Neural progenitor cell (in vitro differentiated cells): ENCODE measurements around the gene B3GNT4. TPM values are rescaled to one million over a fixed set of nuclear protein-coding genes. Genes with fewer than 3 reads are reported as not detected.

Experiments
- DNase-seq: peaks from one replicate; pipeline ENCODE4 v3.0.0-alpha.2; 2016; ENCODE audit warnings: low spot score
- H2AFZ ChIP-seq: fragments of 200-600 bp; sonication (generic); replicated peaks from 2 replicates; pipeline ENCODE4 v1.6.1; 2016; ENCODE audit warnings: antibody characterized with exemption
- H3F3A ChIP-seq: fragments of 200-600 bp; sonication (generic); 2 replicates; pipeline ENCODE4 v1.6.1; 2016; ENCODE audit warnings: antibody characterized with exemption, low read depth
- H3K27ac ChIP-seq: fragments of 200-600 bp; sonication (generic); 2 replicates; pipeline ENCODE4 v1.5.1; 2016; ENCODE audit warnings: mild to moderate bottlenecking
- H3K27me3 ChIP-seq: fragments of 200-600 bp; sonication (generic); 2 replicates; pipeline ENCODE4 v1.6.1; 2016; ENCODE audit warnings: mild to moderate bottlenecking, moderate library complexity
- H3K36me3 ChIP-seq: fragments of 200-600 bp; sonication (generic); 2 replicates; pipeline ENCODE4 v1.5.1; 2016
- H3K4me1 ChIP-seq: fragments of 200-600 bp; sonication (generic); 2 replicates; pipeline ENCODE4 v1.6.1; 2016; ENCODE audit warnings: mixed run types
- H3K4me2 ChIP-seq: fragments of 200-600 bp; sonication (generic); 2 replicates; pipeline ENCODE4 v1.6.1; 2016
- H3K4me3 ChIP-seq: fragments of 200-600 bp; sonication (generic); 2 replicates; pipeline ENCODE4 v1.5.1; 2016
- H3K79me2 ChIP-seq: fragments of 200-600 bp; sonication (generic); 2 replicates; pipeline ENCODE4 v1.6.1; 2016; ENCODE audit warnings: low read depth
- H3K9ac ChIP-seq: fragments of 200-600 bp; sonication (generic); 2 replicates; pipeline ENCODE4 v1.6.1; 2016
- H3K9me3 ChIP-seq: fragments of 200-600 bp; sonication (generic); 2 replicates; pipeline ENCODE4 v1.5.1; 2016; ENCODE audit warnings: low read depth
- H4K20me1 ChIP-seq: fragments of 200-600 bp; sonication (generic); 2 replicates; pipeline ENCODE4 v1.6.1; 2016; ENCODE audit warnings: low read depth
- H3K27ac Mint-ChIP-seq: 3 replicates; pipeline ENCODE4 v1.8.0; 2021; ENCODE audit warnings: mixed read lengths
- H3K27me3 Mint-ChIP-seq: 2 replicates; pipeline ENCODE4 v1.8.0; 2022; ENCODE audit warnings: low read depth, mild to moderate bottlenecking, inconsistent platforms, moderate library complexity, mixed read lengths; ENCODE audit not compliant: insufficient read depth
- H3K36me3 Mint-ChIP-seq: 3 replicates; pipeline ENCODE4 v1.8.0; 2021; ENCODE audit warnings: mixed read lengths
- H3K4me1 Mint-ChIP-seq: 3 replicates; pipeline ENCODE4 v1.8.0; 2021; ENCODE audit warnings: mixed read lengths
- H3K4me3 Mint-ChIP-seq: 3 replicates; pipeline ENCODE4 v1.8.0; 2021; ENCODE audit warnings: mild to moderate bottlenecking, moderate library complexity, mixed read lengths
- H3K9me3 Mint-ChIP-seq: 3 replicates; pipeline ENCODE4 v1.8.0; 2020; ENCODE audit warnings: mixed read lengths
- EZH2 ChIP-seq: fragments of 200-600 bp; sonication (generic); IDR thresholded peaks from 2 replicates; pipeline ENCODE4 v1.6.1; 2017; ENCODE audit warnings: antibody characterized with exemption, mild to moderate bottlenecking, moderate library complexity
- EZH2phosphoT487 ChIP-seq: fragments of 200-600 bp; sonication (generic); IDR thresholded peaks from 2 replicates; pipeline ENCODE4 v1.6.1; 2017; ENCODE audit warnings: antibody characterized with exemption
- total RNA-seq: library from RNA; depleted of rRNA; stranded (reverse); fragments of >200 nt; gene quantifications from 2 replicates; pipeline ENCODE4 v1.2.3, GENCODE V29; 2015; ENCODE audit warnings: low replicate concordance
- TF ChIP-seq, protein P1 (sequence below): fragments of 200-600 bp; sonication (generic); IDR thresholded peaks from 2 replicates; pipeline ENCODE4 v1.5.1; 2017; ENCODE audit warnings: antibody characterized with exemption, mild to moderate bottlenecking

The B3GNT4 gene
- total RNA-seq, 1 donor from 2014 or later: 0.30 TPM

DNA sequence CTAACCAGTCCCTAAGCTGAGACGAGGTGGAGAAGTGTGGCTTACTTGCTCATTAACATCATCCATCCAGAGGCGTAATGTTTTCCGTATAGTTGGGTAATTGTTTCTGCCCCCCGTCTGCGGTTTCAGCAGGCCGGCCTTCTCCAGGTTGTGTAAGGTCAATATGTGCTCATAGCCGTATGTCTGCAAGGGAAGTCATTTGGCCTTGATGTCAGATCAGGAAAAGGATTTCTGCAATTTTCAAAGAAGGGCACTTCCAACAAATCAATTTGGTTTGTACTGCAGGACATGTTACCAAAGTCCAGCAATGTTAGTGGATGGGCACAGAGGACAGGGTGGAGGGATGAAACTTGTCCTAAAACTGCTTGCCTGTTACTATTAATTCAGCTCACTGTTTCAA lies 32.2 kb downstream of the B3GNT4 start:
- no peaks in the 10 kb centered on the region for H3K27me3 ChIP-seq
- H3K9me3 Mint-ChIP-seq: no peaks in the 10 kb centered on the region
- no peaks in the 10 kb centered on the region for H3K36me3 ChIP-seq
- H3K9me3 ChIP-seq: no peaks in the 10 kb centered on the region
- no peak overlapping the region for H3K9ac ChIP-seq
- no peak overlapping the region for H3K4me3 Mint-ChIP-seq
- no peak for DNase-seq
- H3K79me2 ChIP-seq: no peaks in the 10 kb centered on the region
- H2AFZ ChIP-seq: no peak overlapping the region
- H3K4me1 Mint-ChIP-seq: no peaks in the 10 kb centered on the region
- H3K36me3 Mint-ChIP-seq: peaks cover 12% of the 10 kb centered on the region
- TF ChIP-seq EZH2phosphoT487: no peak
- TF ChIP-seq, protein P1, sequence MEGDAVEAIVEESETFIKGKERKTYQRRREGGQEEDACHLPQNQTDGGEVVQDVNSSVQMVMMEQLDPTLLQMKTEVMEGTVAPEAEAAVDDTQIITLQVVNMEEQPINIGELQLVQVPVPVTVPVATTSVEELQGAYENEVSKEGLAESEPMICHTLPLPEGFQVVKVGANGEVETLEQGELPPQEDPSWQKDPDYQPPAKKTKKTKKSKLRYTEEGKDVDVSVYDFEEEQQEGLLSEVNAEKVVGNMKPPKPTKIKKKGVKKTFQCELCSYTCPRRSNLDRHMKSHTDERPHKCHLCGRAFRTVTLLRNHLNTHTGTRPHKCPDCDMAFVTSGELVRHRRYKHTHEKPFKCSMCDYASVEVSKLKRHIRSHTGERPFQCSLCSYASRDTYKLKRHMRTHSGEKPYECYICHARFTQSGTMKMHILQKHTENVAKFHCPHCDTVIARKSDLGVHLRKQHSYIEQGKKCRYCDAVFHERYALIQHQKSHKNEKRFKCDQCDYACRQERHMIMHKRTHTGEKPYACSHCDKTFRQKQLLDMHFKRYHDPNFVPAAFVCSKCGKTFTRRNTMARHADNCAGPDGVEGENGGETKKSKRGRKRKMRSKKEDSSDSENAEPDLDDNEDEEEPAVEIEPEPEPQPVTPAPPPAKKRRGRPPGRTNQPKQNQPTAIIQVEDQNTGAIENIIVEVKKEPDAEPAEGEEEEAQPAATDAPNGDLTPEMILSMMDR: no peak
- no peak for TF ChIP-seq EZH2
- H3F3A ChIP-seq: no peaks in the 10 kb centered on the region
- no peak overlapping the region for H3K4me2 ChIP-seq
- no peaks in the 10 kb centered on the region for H3K27me3 Mint-ChIP-seq
- H4K20me1 ChIP-seq: no peaks in the 10 kb centered on the region
- H3K27ac Mint-ChIP-seq: no peak overlapping the region
- H3K27ac ChIP-seq: no peak overlapping the region
- no peaks in the 10 kb centered on the region for H3K4me1 ChIP-seq
- no peak overlapping the region for H3K4me3 ChIP-seq

DNA sequence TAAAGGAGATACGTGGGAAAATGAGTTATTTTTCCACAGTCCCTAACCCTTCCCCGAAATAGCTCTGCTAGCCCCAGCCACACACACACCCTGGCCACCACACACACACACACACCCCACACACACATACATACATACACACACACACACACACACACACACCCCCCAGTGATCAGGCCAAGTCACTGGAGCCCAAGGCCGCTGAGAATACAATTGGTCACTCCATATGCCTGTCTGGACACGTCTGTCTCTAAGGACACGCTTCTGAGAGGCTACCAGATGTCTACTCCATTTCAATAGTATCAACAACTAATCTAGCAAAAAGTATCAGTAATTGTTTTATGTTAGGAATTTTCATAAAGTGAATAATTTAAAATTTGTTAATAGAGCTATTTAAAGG lies 35.4 kb downstream of the B3GNT4 start:
- H4K20me1 ChIP-seq: no peaks in the 10 kb centered on the region
- Mint-ChIP-seq H3K27me3 (peaks cover 2% of the 10 kb centered on the region), H3K27ac (no peak overlapping the region), H3K36me3 (peaks cover 10% of the 10 kb centered on the region), H3K4me1 (no peaks in the 10 kb centered on the region), H3K9me3 (no peaks in the 10 kb centered on the region), H3K4me3 (no peak overlapping the region)
- no peaks in the 10 kb centered on the region for H3K36me3 ChIP-seq
- no peak overlapping the region for H3K9ac ChIP-seq
- no peak overlapping the region for H3K27ac ChIP-seq
- no peak for DNase-seq
- H3K4me1 ChIP-seq: no peaks in the 10 kb centered on the region
- no peaks in the 10 kb centered on the region for H3F3A ChIP-seq
- no peak overlapping the region for H3K4me2 ChIP-seq
- TF ChIP-seq EZH2 (no peak), EZH2phosphoT487 (no peak)
- TF ChIP-seq, protein P1: no peak
- H3K79me2 ChIP-seq: no peaks in the 10 kb centered on the region
- H3K9me3 ChIP-seq: no peaks in the 10 kb centered on the region
- no peaks in the 10 kb centered on the region for H3K27me3 ChIP-seq
- no peak overlapping the region for H2AFZ ChIP-seq
- H3K4me3 ChIP-seq: no peak overlapping the region

DNA sequence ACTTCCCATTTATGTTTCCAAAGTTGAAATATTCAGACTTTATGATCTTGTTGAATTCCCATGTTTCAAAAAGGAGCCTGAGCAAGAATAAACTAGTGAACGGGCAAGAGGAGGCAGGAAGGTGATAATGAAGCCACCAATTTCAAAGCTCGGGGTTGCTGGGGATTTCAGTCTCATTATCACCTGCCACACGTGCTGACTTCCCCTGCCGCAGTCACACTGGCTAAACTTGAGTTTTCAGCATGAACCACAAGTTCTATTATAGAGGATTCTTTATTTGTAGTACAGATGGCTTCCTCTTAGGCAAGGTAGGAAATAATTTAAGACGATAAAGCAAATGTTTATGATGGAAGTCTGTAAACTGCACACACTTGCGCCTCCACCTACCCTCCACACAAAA lies 40.5 kb downstream of the B3GNT4 start:
- H3K27me3 Mint-ChIP-seq: peaks cover 2% of the 10 kb centered on the region
- H3K4me2 ChIP-seq: no peak overlapping the region

More for the DNA sequence above, 40.5 kb downstream of the B3GNT4 start:
- Histone ChIP-seq H4K20me1 (no peaks in the 10 kb centered on the region), H3K4me1 (no peaks in the 10 kb centered on the region), H3K27me3 (no peaks in the 10 kb centered on the region), H3K27ac (no peak overlapping the region), H3K9me3 (no peaks in the 10 kb centered on the region), H2AFZ (no peak overlapping the region), H3F3A (no peaks in the 10 kb centered on the region), H3K9ac (no peak overlapping the region), H3K36me3 (no peaks in the 10 kb centered on the region), H3K79me2 (no peaks in the 10 kb centered on the region), H3K4me3 (no peak overlapping the region)
- Mint-ChIP-seq H3K27ac (no peak overlapping the region), H3K4me1 (no peaks in the 10 kb centered on the region), H3K36me3 (peaks cover 9% of the 10 kb centered on the region), H3K9me3 (no peaks in the 10 kb centered on the region), H3K4me3 (no peak overlapping the region)
- DNase-seq: no peak
- no peak for TF ChIP-seq EZH2phosphoT487
- TF ChIP-seq, protein P1: no peak
